Bronchial epithelial cell (primary cell): Measurements from ENCODE around the gene NKAIN2. TPM values are rescaled to one million over a fixed set of nuclear protein-coding genes. Genes with fewer than 3 reads are reported as not detected.

Experiments
- DNase-seq: peaks from one replicate; pipeline ENCODE4 v3.0.0-alpha.2; 2010; ENCODE audit warnings: low read depth
- FAIRE-seq: peaks from 2 replicates; lab custom pipeline; 2011; peaks lifted over from hg19 to GRCh38; lab: Jason Lieb, UNC
- H3K27me3 ChIP-seq: 2 replicates; pipeline ENCODE4 v1.5.1; 2011; ENCODE audit warnings: low read length; ENCODE audit not compliant: control insufficient read depth, insufficient read depth
- H3K36me3 ChIP-seq: 2 replicates; pipeline ENCODE4 v1.5.1; 2011; ENCODE audit warnings: low read length; ENCODE audit not compliant: control insufficient read depth, insufficient read depth
- H3K4me3 ChIP-seq: 2 replicates; pipeline ENCODE4 v1.5.1; 2011; ENCODE audit warnings: mild to moderate bottlenecking, low read depth, low read length, control low read depth
- total RNA-seq: library from RNA; depleted of rRNA; stranded (reverse); fragments of >200 nt; gene quantifications from 2 replicates; pipeline ENCODE4 v1.2.1, GENCODE V29; 2014
- TF ChIP-seq, protein P1 (sequence below): IDR thresholded peaks from 2 replicates; pipeline ENCODE4 v1.5.1; 2011; ENCODE audit warnings: mild to moderate bottlenecking, moderate library complexity, low read length, control low read depth, inconsistent platforms; ENCODE audit not compliant: insufficient read depth, severe bottlenecking

The NKAIN2 gene
- total RNA-seq, 1 donor from 2014 or later = under 0.01 TPM

DNA sequence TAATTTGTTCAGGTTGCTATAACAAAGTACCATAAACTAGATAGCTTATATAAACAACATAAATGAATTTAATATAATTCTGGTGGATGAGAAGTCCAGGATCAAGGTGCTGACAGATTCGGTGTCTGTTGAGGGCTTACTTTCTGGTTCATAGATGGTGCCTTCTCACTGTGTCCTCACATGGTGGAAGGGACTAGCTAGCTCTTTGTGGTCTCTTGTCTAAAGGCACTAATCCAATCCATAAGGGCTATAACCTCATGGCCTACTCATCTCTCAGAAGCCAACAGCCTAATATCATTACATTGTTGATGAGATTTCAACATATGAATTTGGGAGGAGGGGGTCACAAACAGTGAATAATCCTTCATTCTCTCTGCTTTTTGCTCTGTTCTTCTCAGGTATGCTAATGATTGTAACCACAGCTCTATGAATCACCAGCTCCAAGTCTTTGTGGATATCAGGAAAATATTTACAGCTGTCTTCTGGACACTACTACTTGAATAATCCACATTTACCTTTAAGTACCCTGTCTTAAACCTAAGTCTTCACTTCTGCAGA is 122.3 kb downstream of the NKAIN2 start:
- no peak for FAIRE-seq
- no peaks in the 10 kb centered on the region for H3K36me3 ChIP-seq
- DNase-seq = peak; percentile 68
- H3K27me3 ChIP-seq = no peaks in the 10 kb centered on the region
- H3K4me3 ChIP-seq = no peak overlapping the region
- TF ChIP-seq, protein P1, sequence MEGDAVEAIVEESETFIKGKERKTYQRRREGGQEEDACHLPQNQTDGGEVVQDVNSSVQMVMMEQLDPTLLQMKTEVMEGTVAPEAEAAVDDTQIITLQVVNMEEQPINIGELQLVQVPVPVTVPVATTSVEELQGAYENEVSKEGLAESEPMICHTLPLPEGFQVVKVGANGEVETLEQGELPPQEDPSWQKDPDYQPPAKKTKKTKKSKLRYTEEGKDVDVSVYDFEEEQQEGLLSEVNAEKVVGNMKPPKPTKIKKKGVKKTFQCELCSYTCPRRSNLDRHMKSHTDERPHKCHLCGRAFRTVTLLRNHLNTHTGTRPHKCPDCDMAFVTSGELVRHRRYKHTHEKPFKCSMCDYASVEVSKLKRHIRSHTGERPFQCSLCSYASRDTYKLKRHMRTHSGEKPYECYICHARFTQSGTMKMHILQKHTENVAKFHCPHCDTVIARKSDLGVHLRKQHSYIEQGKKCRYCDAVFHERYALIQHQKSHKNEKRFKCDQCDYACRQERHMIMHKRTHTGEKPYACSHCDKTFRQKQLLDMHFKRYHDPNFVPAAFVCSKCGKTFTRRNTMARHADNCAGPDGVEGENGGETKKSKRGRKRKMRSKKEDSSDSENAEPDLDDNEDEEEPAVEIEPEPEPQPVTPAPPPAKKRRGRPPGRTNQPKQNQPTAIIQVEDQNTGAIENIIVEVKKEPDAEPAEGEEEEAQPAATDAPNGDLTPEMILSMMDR = no peak

DNA sequence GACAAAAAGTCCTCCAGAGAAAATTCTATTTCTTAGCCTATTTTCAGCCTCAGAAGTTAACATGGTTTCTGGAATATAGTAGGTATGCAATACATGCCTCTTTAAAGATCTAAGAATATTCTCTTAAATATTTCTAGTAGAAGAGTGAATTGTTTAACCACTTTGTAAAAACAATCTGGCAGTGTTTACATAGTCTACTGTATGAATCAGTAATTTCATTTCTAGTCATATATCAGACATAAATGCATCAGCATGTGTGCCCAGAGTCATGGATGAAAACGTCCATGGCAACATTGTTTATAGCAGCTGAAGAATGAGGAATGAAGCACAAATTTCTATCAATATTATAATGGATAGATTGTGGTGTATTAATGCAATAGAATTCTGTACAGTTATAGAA is 124.9 kb downstream of the NKAIN2 start:
- FAIRE-seq (no peak), DNase-seq (peak; percentile 12)
- no peaks in the 10 kb centered on the region for H3K27me3 ChIP-seq
- H3K4me3 ChIP-seq = no peak overlapping the region
- H3K36me3 ChIP-seq = no peaks in the 10 kb centered on the region
- TF ChIP-seq, protein P1 = no peak

DNA sequence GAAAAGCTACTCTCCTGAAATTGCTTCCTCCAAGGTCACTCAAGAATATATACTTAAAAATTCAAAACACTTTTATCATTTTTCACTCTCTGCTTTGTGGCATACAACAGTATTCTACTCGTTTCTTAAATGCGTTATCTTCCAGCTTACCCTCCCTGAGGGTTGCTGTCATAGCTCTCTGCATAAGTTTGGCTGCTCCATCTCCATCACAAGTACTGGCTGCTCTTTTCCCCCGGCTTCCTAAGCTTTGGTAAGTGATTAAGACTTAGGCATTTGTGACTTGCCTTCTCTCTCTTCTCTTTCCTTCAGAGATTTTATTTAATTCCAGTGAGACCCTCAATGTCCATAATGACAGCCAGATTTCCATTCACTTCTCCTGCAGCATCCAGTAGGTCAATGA is 128.3 kb downstream of the NKAIN2 start:
- Histone ChIP-seq H3K4me3 (no peak overlapping the region), H3K36me3 (no peaks in the 10 kb centered on the region), H3K27me3 (no peaks in the 10 kb centered on the region)
- DNase-seq (no peak), FAIRE-seq (no peak)
- TF ChIP-seq, protein P1 = no peak

DNA sequence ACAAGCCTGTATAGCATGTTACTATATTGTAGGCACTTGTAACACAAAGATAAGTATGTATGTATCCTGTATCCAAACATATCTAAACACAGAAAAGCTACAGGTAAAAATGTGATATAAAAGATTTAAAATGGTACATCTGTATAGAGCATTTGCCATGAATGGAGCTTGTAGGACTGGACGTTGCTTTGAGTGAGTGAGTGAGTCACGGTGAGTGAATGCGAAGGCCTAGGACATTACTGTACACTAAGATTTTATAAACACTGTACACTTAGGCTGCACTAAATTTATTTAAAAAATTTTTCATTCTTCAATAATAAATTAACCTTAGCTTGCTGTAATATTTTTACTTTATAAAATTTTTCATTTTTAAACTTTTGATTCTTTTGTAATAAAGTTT is 136.9 kb downstream of the NKAIN2 start:
- H3K4me3 ChIP-seq = no peak overlapping the region
- H3K27me3 ChIP-seq = no peaks in the 10 kb centered on the region
- no peak for FAIRE-seq
- DNase-seq = peak; percentile 6
- no peaks in the 10 kb centered on the region for H3K36me3 ChIP-seq
- TF ChIP-seq, protein P1 = no peak

DNA sequence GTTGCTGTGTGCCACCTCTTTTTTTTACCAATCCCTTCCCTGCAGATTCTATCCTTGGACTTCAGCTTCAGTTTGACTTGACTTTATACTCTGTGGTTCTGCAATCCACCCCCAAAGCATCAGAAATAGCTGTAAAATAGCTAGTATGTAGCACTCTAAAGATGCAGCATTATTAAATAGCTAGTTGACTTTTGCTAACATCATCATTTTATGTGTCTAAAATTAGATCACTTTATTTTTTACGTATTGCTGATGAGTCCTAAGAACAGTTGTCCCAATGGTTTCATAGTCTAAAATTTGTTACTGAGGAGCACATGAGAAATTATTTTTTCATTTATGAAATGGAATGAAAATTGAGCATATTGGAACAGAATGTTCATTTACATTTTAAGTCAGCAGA is 138.2 kb downstream of the NKAIN2 start:
- FAIRE-seq (no peak), DNase-seq (no peak)
- H3K4me3 ChIP-seq = no peak overlapping the region
- no peaks in the 10 kb centered on the region for H3K36me3 ChIP-seq
- no peaks in the 10 kb centered on the region for H3K27me3 ChIP-seq
- TF ChIP-seq, protein P1 = no peak

DNA sequence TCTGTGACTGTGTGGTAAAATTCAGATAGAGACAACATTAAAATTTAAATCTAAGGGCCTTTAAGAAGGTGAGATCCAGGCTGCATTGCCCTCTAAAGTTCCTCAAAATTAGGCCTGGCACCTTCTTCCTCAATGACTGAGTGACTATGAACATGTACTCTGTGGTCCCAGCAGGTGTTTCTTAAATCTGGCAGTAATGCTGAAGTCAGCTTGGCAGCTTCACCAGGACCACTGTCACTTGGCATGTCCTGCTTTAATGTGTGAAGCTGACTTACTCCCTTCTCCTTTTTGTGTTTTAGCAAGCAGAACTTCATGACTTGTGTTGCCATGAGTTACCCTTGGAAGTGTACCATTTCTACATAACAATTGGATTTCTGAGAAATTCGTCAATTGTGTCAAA is 141.7 kb downstream of the NKAIN2 start:
- TF ChIP-seq, protein P1 = no peak
- no peak overlapping the region for H3K4me3 ChIP-seq
- FAIRE-seq = no peak
- no peaks in the 10 kb centered on the region for H3K36me3 ChIP-seq
- no peak for DNase-seq
- H3K27me3 ChIP-seq = no peaks in the 10 kb centered on the region
